ENCODE measurements around the gene IGFL2. TPM values are rescaled to one million over a fixed set of nuclear protein-coding genes. Genes with fewer than 3 reads are reported as not detected.

IGFL2 gene
- polyA plus RNA-seq, 3 donors = not detected

GRCh38 chr19:46180701-46181387 is 32.8 kb downstream of the IGFL2 start:
- Histone ChIP-seq H2AFZ (ENCODE audit: insufficient read depth, low read depth, low read length, poor library complexity, severe bottlenecking) (no peak overlapping the region), H3K4me1 (ENCODE audit: control insufficient read depth in 1 of 2, insufficient read depth in 2 of 2, low read length in 2 of 2) (peaks cover 20 to 22% of the 10 kb centered on the region in 2 donors), H3K4me3 (replicated peaks in 1 of 3; ENCODE audit: low read depth in 2 of 3, low read length in 3 of 3) (no peak overlapping the region), H3K9ac (ENCODE audit: insufficient read depth, low read length, poor library complexity, severe bottlenecking) (no peak overlapping the region), H3K4me2 (replicated peaks; ENCODE audit: extremely low read depth, low read length, poor library complexity, severe bottlenecking) (peak overlapping the region; percentile 10), H3K27ac (ENCODE audit: low read depth in 1 of 2, low read length in 2 of 2) (peak overlapping the region in 1 of 2 donors; percentile 18), H3K9me3 (replicated peaks in 1 of 2; ENCODE audit: control insufficient read depth in 1 of 2, insufficient read depth in 1 of 2, low read length in 2 of 2) (no peaks in the 10 kb centered on the region), H3K36me3 (replicated peaks in 1 of 2; ENCODE audit: control insufficient read depth in 1 of 2, insufficient read depth in 2 of 2, low read length in 2 of 2) (no peaks in the 10 kb centered on the region), H3K27me3 (ENCODE audit: control insufficient read depth in 2 of 2, insufficient read depth in 2 of 2, low read length in 2 of 2) (peaks cover 0 to 4% of the 10 kb centered on the region in 2 donors), H3K79me2 (ENCODE audit: insufficient read depth, low read length) (no peaks in the 10 kb centered on the region), H4K20me1 (ENCODE audit: insufficient read depth, low read length) (no peaks in the 10 kb centered on the region)
- peaks cover 10 to 26% (median 22%) of the 10 kb centered on the region in 3 donors for H3K27me3 Mint-ChIP-seq (ENCODE audit: low read depth in 3 of 3)
- peak overlapping the region in 5 of 7 donors; percentile 18 to 72 (median 67) for H3K27ac Mint-ChIP-seq
- peaks cover 0 to 3% (median 0%) of the 10 kb centered on the region in 7 donors for H3K9me3 Mint-ChIP-seq
- peaks cover 26% of the 10 kb centered on the region for H3K4me1 Mint-ChIP-seq
- no peaks in the 10 kb centered on the region for H3K36me3 Mint-ChIP-seq
- intact Hi-C loops (cut with micrococcal nuclease) = loop anchor here in 1 of 2 donors (10.0 kb wide), 1 partner anchor 106 kb away; no protein-coding TSS in a partner anchor
- DNase-seq = peak in 1 of 3 donors; percentile 72
- WGBS (ENCODE audit: insufficient coverage) = 80% methylated on average over 4 of the region's 5 CpGs
- TF ChIP-seq CTCF (IDR thresholded peaks at IDR 0.05) = no peak
- peak overlapping the region in 1 of 2 donors; percentile 69 for H3K4me3 Mint-ChIP-seq

- H3K4me3 Mint-ChIP-seq = peak overlapping the region in 1 of 2 donors; percentile 69
- Histone ChIP-seq H4K20me1 (ENCODE audit: insufficient read depth, low read length) (no peaks in the 10 kb centered on the region), H3K4me1 (ENCODE audit: control insufficient read depth in 1 of 2, insufficient read depth in 2 of 2, low read length in 2 of 2) (peaks cover 20 to 22% of the 10 kb centered on the region in 2 donors), H2AFZ (ENCODE audit: insufficient read depth, low read depth, low read length, poor library complexity, severe bottlenecking) (no peak overlapping the region), H3K9me3 (replicated peaks in 1 of 2; ENCODE audit: control insufficient read depth in 1 of 2, insufficient read depth in 1 of 2, low read length in 2 of 2) (no peaks in the 10 kb centered on the region), H3K27me3 (ENCODE audit: control insufficient read depth in 2 of 2, insufficient read depth in 2 of 2, low read length in 2 of 2) (peaks cover 0 to 4% of the 10 kb centered on the region in 2 donors), H3K79me2 (ENCODE audit: insufficient read depth, low read length) (no peaks in the 10 kb centered on the region), H3K9ac (ENCODE audit: insufficient read depth, low read length, poor library complexity, severe bottlenecking) (no peak overlapping the region), H3K4me3 (replicated peaks in 1 of 3; ENCODE audit: low read depth in 2 of 3, low read length in 3 of 3) (no peak overlapping the region), H3K27ac (ENCODE audit: low read depth in 1 of 2, low read length in 2 of 2) (peak overlapping the region in 1 of 2 donors; percentile 18), H3K4me2 (replicated peaks; ENCODE audit: extremely low read depth, low read length, poor library complexity, severe bottlenecking) (peak overlapping the region; percentile 10), H3K36me3 (replicated peaks in 1 of 2; ENCODE audit: control insufficient read depth in 1 of 2, insufficient read depth in 2 of 2, low read length in 2 of 2) (no peaks in the 10 kb centered on the region)
- H3K9me3 Mint-ChIP-seq = peaks cover 0 to 3% (median 0%) of the 10 kb centered on the region in 7 donors
- 2% methylated on average over 5 of the region's 6 CpGs for WGBS (ENCODE audit: insufficient coverage)
- H3K27me3 Mint-ChIP-seq (ENCODE audit: low read depth in 3 of 3) = peaks cover 10 to 26% (median 21%) of the 10 kb centered on the region in 3 donors
- no peak for TF ChIP-seq CTCF (IDR thresholded peaks at IDR 0.05)
- H3K27ac Mint-ChIP-seq = peak overlapping the region; percentile 52 to 80 (median 64)
- H3K36me3 Mint-ChIP-seq = no peaks in the 10 kb centered on the region
- peak; percentile 76 to 94 (median 88) for DNase-seq
- peaks cover 26% of the 10 kb centered on the region for H3K4me1 Mint-ChIP-seq
- intact Hi-C loops (cut with micrococcal nuclease) = loop anchor here in 1 of 2 donors (10.0 kb wide), 1 partner anchor 107 kb away; no protein-coding TSS in a partner anchor
Measured at GRCh38 chr19:46181388-46181779, 33.3 kb downstream of the IGFL2 start.

Data from CD14-positive monocyte (primary cell).